ENCODE measurements around the gene SNX15. TPM values are rescaled to one million over a fixed set of nuclear protein-coding genes. Genes with fewer than 3 reads are reported as not detected.
A peak's percentile ranks its signal among the peaks of the same experiment; 100 is the strongest.
"Not testable (repeated sequence)": the region's sequence is repeated elsewhere in the genome, so short reads cannot be mapped to it uniquely, and the experiment has no call there.

SNX15 gene
- total RNA-seq = 10 to 100 TPM; 16.2 to 28.4 TPM
- polyA plus RNA-seq = 10 to 100 TPM; 18.4 to 19.4 TPM
- long read RNA-seq, donor 1, transcript SNX15-202 (8 exons, 1,939 nt) = major isoform, 9 of 20 reads
- long read RNA-seq, donor 1, partial matches to known transcripts = 9 of 20 reads
- long read RNA-seq, donor 1, other reads (novel, unspliced or antisense) = 0 of 20 reads
- long read RNA-seq, donor 2, partial matches to known transcripts = 0 of 4 reads
- long read RNA-seq, donor 2, other reads (novel, unspliced or antisense) = 0 of 4 reads
- long read RNA-seq, donor 3, transcript SNX15-202 (8 exons, 1,939 nt) = major isoform, 5 of 5 reads
- long read RNA-seq, donor 3, partial matches to known transcripts = 0 of 5 reads
- long read RNA-seq, donor 3, other reads (novel, unspliced or antisense) = 0 of 5 reads
- long read RNA-seq, donor 4, partial matches to known transcripts = 0 of 1 reads
- long read RNA-seq, donor 4, other reads (novel, unspliced or antisense) = 0 of 1 reads
- long read RNA-seq, donor 5, transcript SNX15-202 (8 exons, 1,939 nt) = major isoform, 9 of 9 reads
- long read RNA-seq, donor 5, partial matches to known transcripts = 0 of 9 reads
- long read RNA-seq, donor 5, other reads (novel, unspliced or antisense) = 0 of 9 reads

- DNase-seq = peak; percentile 95 to 99 (median 98)
- TF ChIP-seq, protein P1, sequence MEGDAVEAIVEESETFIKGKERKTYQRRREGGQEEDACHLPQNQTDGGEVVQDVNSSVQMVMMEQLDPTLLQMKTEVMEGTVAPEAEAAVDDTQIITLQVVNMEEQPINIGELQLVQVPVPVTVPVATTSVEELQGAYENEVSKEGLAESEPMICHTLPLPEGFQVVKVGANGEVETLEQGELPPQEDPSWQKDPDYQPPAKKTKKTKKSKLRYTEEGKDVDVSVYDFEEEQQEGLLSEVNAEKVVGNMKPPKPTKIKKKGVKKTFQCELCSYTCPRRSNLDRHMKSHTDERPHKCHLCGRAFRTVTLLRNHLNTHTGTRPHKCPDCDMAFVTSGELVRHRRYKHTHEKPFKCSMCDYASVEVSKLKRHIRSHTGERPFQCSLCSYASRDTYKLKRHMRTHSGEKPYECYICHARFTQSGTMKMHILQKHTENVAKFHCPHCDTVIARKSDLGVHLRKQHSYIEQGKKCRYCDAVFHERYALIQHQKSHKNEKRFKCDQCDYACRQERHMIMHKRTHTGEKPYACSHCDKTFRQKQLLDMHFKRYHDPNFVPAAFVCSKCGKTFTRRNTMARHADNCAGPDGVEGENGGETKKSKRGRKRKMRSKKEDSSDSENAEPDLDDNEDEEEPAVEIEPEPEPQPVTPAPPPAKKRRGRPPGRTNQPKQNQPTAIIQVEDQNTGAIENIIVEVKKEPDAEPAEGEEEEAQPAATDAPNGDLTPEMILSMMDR (IDR thresholded peaks at IDR 0.05; ENCODE audit: control extremely low read depth, extremely low read depth) = peak; percentile 91
- Histone ChIP-seq H3K27ac (ENCODE audit: low read depth in 1 of 2, low read length in 1 of 2) (peak within 1 kb of the TSS; percentile 90 to 92), H3K27me3 (ENCODE audit: control insufficient read depth in 3 of 3, insufficient read depth in 3 of 3, low read length in 2 of 3) (no peaks in the 10 kb centered on the region), H3K9me3 (ENCODE audit: control insufficient read depth in 4 of 4, insufficient read depth in 3 of 4, low read length in 3 of 4) (no peaks in the 10 kb centered on the region), H3K4me1 (ENCODE audit: control insufficient read depth in 5 of 5, insufficient read depth in 5 of 5, low read length in 5 of 5) (peaks cover 3 to 11% (median 8%) of the 10 kb centered on the region in 5 donors), H3K36me3 (ENCODE audit: control insufficient read depth in 4 of 4, insufficient read depth in 4 of 4, low read length in 4 of 4) (peaks cover 0 to 6% (median 5%) of the 10 kb centered on the region in 4 donors), H3K9ac (ENCODE audit: insufficient read depth in 1 of 2, low read length in 2 of 2) (peak within 1 kb of the TSS; percentile 55 to 61), H3K4me3 (peak within 1 kb of the TSS; percentile 46)
- ATAC-seq (ENCODE audit: insufficient read depth, low FRiP score) = peak; percentile 98
- 1 to 2% methylated on average over 48 to 51 of the region's 51 CpGs for WGBS, 2 donors
Observed at GRCh38 chr11:65027213-65028067, at the start of gene SNX15. Gene SNX15, plus strand, starts transcription at chr11:65027439. Its CDS starts 99 bp downstream, at chr11:65027538.

DNA sequence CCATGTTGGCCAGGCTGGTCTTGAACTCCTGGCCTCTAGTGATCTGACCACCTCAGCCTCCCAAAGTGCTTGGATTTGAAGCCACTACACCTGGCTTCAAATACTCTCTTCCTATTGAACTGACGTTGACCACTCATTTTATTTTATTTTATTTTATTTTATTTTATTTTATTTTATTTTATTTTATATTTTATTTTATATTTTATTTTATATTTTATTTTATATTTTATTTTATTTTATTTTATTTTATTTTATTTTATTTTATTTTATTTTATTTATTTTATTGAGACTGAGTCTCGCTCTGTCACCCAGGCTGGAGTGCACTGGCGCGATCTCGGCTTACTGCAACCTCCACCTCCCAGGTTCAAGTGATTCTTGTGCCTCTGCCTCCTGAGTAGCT is 43.9 kb upstream of the SNX15 start:
- not testable (repeated sequence) for H3K27ac ChIP-seq (ENCODE audit: low read depth in 1 of 2, low read length in 1 of 2); H3K27me3 ChIP-seq (ENCODE audit: control insufficient read depth in 3 of 3, insufficient read depth in 3 of 3, low read length in 2 of 3); H3K4me1 ChIP-seq (ENCODE audit: control insufficient read depth in 5 of 5, insufficient read depth in 5 of 5, low read length in 5 of 5); H3K4me3 ChIP-seq; DNase-seq; H3K36me3 ChIP-seq (ENCODE audit: control insufficient read depth in 4 of 4, insufficient read depth in 4 of 4, low read length in 4 of 4); H3K9me3 ChIP-seq (ENCODE audit: control insufficient read depth in 4 of 4, insufficient read depth in 3 of 4, low read length in 3 of 4); H3K9ac ChIP-seq (ENCODE audit: insufficient read depth in 1 of 2, low read length in 2 of 2); ATAC-seq (ENCODE audit: insufficient read depth, low FRiP score)
- WGBS, 2 donors = 78 to 87% methylated on average over 5 of the region's 5 CpGs

- no peak overlapping the region for H3K9ac ChIP-seq (ENCODE audit: insufficient read depth in 1 of 2, low read length in 2 of 2)
- ATAC-seq (ENCODE audit: insufficient read depth, low FRiP score) (no peak), DNase-seq (no peak)
- peaks cover 0 to 13% (median 9%) of the 10 kb centered on the region in 5 donors for H3K4me1 ChIP-seq (ENCODE audit: control insufficient read depth in 5 of 5, insufficient read depth in 5 of 5, low read length in 5 of 5)
- no peak overlapping the region for H3K27ac ChIP-seq (ENCODE audit: low read depth in 1 of 2, low read length in 1 of 2)
- 86 to 94% methylated on average over 6 of the region's 6 CpGs for WGBS, 2 donors
- H3K27me3 ChIP-seq (ENCODE audit: control insufficient read depth in 3 of 3, insufficient read depth in 3 of 3, low read length in 2 of 3) = no peaks in the 10 kb centered on the region
- no peaks in the 10 kb centered on the region for H3K36me3 ChIP-seq (ENCODE audit: control insufficient read depth in 4 of 4, insufficient read depth in 4 of 4, low read length in 4 of 4)
- TF ChIP-seq, protein P1 (IDR thresholded peaks at IDR 0.05; ENCODE audit: control extremely low read depth, extremely low read depth) = no peak
- H3K9me3 ChIP-seq (ENCODE audit: control insufficient read depth in 4 of 4, insufficient read depth in 3 of 4, low read length in 3 of 4) = no peaks in the 10 kb centered on the region
- no peak overlapping the region for H3K4me3 ChIP-seq
Observed at GRCh38 chr11:64987998-64988854, 39.0 kb upstream of the SNX15 start.

Measured in lung (tissue), 16 donors.